SK-N-SH (cell line): ENCODE results near the gene PTPRN. TPM values are rescaled to one million over a fixed set of nuclear protein-coding genes. Genes with fewer than 3 reads are reported as not detected.

Source experiments
- CTCF ChIA-PET: fragments of 300-600, 350-600 bp; formaldehyde crosslinking; extraction: SDS; loops from one replicate; lab custom pipeline; 2021; lab: Yijun Ruan, JAX
- POLR2A ChIA-PET: fragments of 350-600 bp; sonication (Branson Sonifier 250); formaldehyde crosslinking; extraction: SDS; loops from one replicate; lab custom pipeline; 2020; ENCODE audit warnings: antibody characterized with exemption, inconsistent platforms; lab: Yijun Ruan, JAX
- DNase-seq: peaks from one replicate; pipeline ENCODE4 v3.0.0; 2012
- H2AFZ ChIP-seq: fragments of 200-600 bp; sonication (generic); 2 replicates; pipeline ENCODE4 v1.8.1; 2016; ENCODE audit warnings: antibody characterized with exemption, mild to moderate bottlenecking, low read depth
- H3F3A ChIP-seq: fragments of 200-600 bp; sonication (generic); replicated peaks from 2 replicates; pipeline ENCODE3; 2016; ENCODE audit warnings: antibody characterized with exemption, mild to moderate bottlenecking; ENCODE audit not compliant: insufficient read depth
- H3K27ac ChIP-seq, 2 experiments: fragments of 200-500 bp in 1 of 2; fragments of 200-600 bp in 1 of 2; sonication (Bioruptor generic) in 1 of 2; sonication (generic), shearing (Covaris generic) in 1 of 2; 2 replicates each; pipeline versions ENCODE4 v1.5.1 to v1.6.1; 2014 to 2016; ENCODE audit warnings: low read depth in 2 of 2, inconsistent platforms in 1 of 2, low read length in 1 of 2, mild to moderate bottlenecking in 1 of 2, mixed read lengths in 1 of 2
- H3K27me3 ChIP-seq: fragments of 200-600 bp; sonication (generic), shearing (Covaris generic); 2 replicates; pipeline ENCODE4 v1.6.1; 2016; ENCODE audit warnings: mixed run types; ENCODE audit not compliant: insufficient read depth
- H3K36me3 ChIP-seq, 2 experiments: fragments of 200-500 bp in 1 of 2; fragments of 200-600 bp in 1 of 2; sonication (Bioruptor generic) in 1 of 2; sonication (generic) in 1 of 2; replicated peaks in 1 of 2; 2 replicates each; pipeline versions ENCODE3 to v1.5.1; 2014 to 2016; ENCODE audit warnings: low read length in 1 of 2, mild to moderate bottlenecking in 1 of 2; ENCODE audit not compliant: insufficient read depth in 2 of 2, control insufficient read depth in 1 of 2
- H3K4me1 ChIP-seq, 2 experiments: fragments of 200-500 bp in 1 of 2; fragments of 200-600 bp in 1 of 2; sonication (Bioruptor generic) in 1 of 2; sonication (generic), shearing (Covaris generic) in 1 of 2; 2 replicates each; pipeline versions ENCODE4 v1.5.1 to v1.6.1; 2014 to 2016; ENCODE audit warnings: low read depth in 1 of 2, low read length in 1 of 2, mixed run types in 1 of 2; ENCODE audit not compliant: insufficient read depth in 2 of 2, control insufficient read depth in 1 of 2
- H3K4me2 ChIP-seq: fragments of 200-600 bp; sonication (generic), shearing (Covaris generic); 2 replicates; pipeline ENCODE4 v1.6.1; 2017; ENCODE audit warnings: mixed run types
- H3K4me3 ChIP-seq, 2 experiments: fragments of 200-500 bp in 1 of 2; fragments of 200-600 bp in 1 of 2; sonication (Bioruptor generic) in 1 of 2; sonication (generic), shearing (Covaris generic) in 1 of 2; 2 replicates each; pipeline versions ENCODE4 v1.5.1 to v1.8.1; 2014 to 2016; ENCODE audit warnings: low read depth in 2 of 2, inconsistent platforms in 1 of 2, low read length in 1 of 2, mild to moderate bottlenecking in 1 of 2, mixed read lengths in 1 of 2, moderate library complexity in 1 of 2
- H3K79me2 ChIP-seq: fragments of 200-600 bp; sonication (generic); 2 replicates; pipeline ENCODE4 v1.8.1; 2017; ENCODE audit warnings: mild to moderate bottlenecking; ENCODE audit not compliant: insufficient read depth
- H3K9ac ChIP-seq: fragments of 200-600 bp; sonication (generic); 2 replicates; pipeline ENCODE4 v1.6.1; 2017; ENCODE audit warnings: mixed run types
- H3K9me2 ChIP-seq: fragments of 200-600 bp; sonication (generic); 2 replicates; pipeline ENCODE4 v1.6.1; 2017; ENCODE audit warnings: mixed run types
- H3K9me3 ChIP-seq: fragments of 200-600 bp; sonication (generic); 2 replicates; pipeline ENCODE4 v1.6.1; 2017; ENCODE audit warnings: mixed run types, mild to moderate bottlenecking, moderate library complexity
- H4K20me1 ChIP-seq: fragments of 200-600 bp; sonication (generic); 2 replicates; pipeline ENCODE4 v1.6.1; 2017; ENCODE audit warnings: mild to moderate bottlenecking, mixed run types; ENCODE audit not compliant: insufficient read depth
- CHD2 ChIP-seq: fragments of 150-350 bp; IDR thresholded peaks from 2 replicates; pipeline ENCODE4 v1.6.1; 2018; ENCODE audit warnings: low read length; ENCODE audit not compliant: partially characterized antibody
- EP300 ChIP-seq, 2 experiments: IDR thresholded peaks; 2 replicates each; pipeline versions ENCODE4 v1.4.0 to v1.6.1; 2012; ENCODE audit warnings: borderline replicate concordance in 1 of 2, low read depth in 1 of 2, low read length in 1 of 2
- EZH2phosphoT487 ChIP-seq: fragments of 200-600 bp; sonication (generic); IDR thresholded peaks from 2 replicates; pipeline ENCODE4 v1.6.1; 2017; ENCODE audit warnings: low read depth, mixed run types, mild to moderate bottlenecking, antibody characterized with exemption, moderate library complexity, borderline replicate concordance
- FOSL2 ChIP-seq: IDR thresholded peaks from 2 replicates; pipeline ENCODE4 v1.4.0; 2012; ENCODE audit warnings: low read depth, mild to moderate bottlenecking, moderate library complexity, borderline replicate concordance
- FOXJ3 ChIP-seq: sonication (generic); formaldehyde crosslinking; IDR thresholded peaks from 2 replicates; pipeline ENCODE4 v1.5.1; 2020; ENCODE audit warnings: mild to moderate bottlenecking, missing genetic modification reagents
- FOXM1 ChIP-seq: IDR thresholded peaks from 2 replicates; pipeline ENCODE4 v1.4.0; 2012; ENCODE audit warnings: low read depth, mild to moderate bottlenecking
- GABPA ChIP-seq: IDR thresholded peaks from 2 replicates; pipeline ENCODE4 v1.4.0; 2012; ENCODE audit warnings: low read depth, mild to moderate bottlenecking
- GATA2 ChIP-seq: sonication (generic); formaldehyde crosslinking; IDR thresholded peaks from 2 replicates; pipeline ENCODE4 v1.5.0; 2020; ENCODE audit warnings: mild to moderate bottlenecking, missing genetic modification reagents
- IRF3 ChIP-seq: fragments of 150-350 bp; IDR thresholded peaks from 2 replicates; pipeline ENCODE4 v1.6.1; 2016; ENCODE audit warnings: mild to moderate bottlenecking, low read depth, low read length
- JUND ChIP-seq: IDR thresholded peaks from 2 replicates; pipeline ENCODE4 v1.4.0; 2012
- MAX ChIP-seq: IDR thresholded peaks from 2 replicates; pipeline ENCODE4 v1.4.0; 2012; ENCODE audit warnings: low read depth
- MEF2A ChIP-seq: IDR thresholded peaks from 2 replicates; pipeline ENCODE4 v1.4.0; 2012; ENCODE audit warnings: low read depth, borderline replicate concordance
- MXI1 ChIP-seq: IDR thresholded peaks from 2 replicates; pipeline ENCODE4 v1.6.1; 2012; ENCODE audit warnings: mild to moderate bottlenecking, low read depth, low read length, improper control_type of control experiment
- NFIC ChIP-seq: IDR thresholded peaks from 2 replicates; pipeline ENCODE4 v1.4.0; 2012; ENCODE audit warnings: borderline replicate concordance
- NRF1 ChIP-seq: IDR thresholded peaks from 2 replicates; pipeline ENCODE4 v1.6.1; 2012; ENCODE audit warnings: low read depth, mild to moderate bottlenecking, low read length
- PBX3 ChIP-seq: IDR thresholded peaks from 2 replicates; pipeline ENCODE4; 2012
- POLR2AphosphoS5 ChIP-seq: IDR thresholded peaks from 2 replicates; pipeline ENCODE4 v1.6.1; 2012; ENCODE audit warnings: low read depth, low read length
- RAD21 ChIP-seq: IDR thresholded peaks from 2 replicates; pipeline ENCODE4 v1.6.1; 2012; ENCODE audit warnings: mild to moderate bottlenecking, low read length
- RXRA ChIP-seq: IDR thresholded peaks from 2 replicates; pipeline ENCODE4 v1.4.0; 2012; ENCODE audit warnings: low read depth, mild to moderate bottlenecking, borderline replicate concordance
- SMC3 ChIP-seq: IDR thresholded peaks from 2 replicates; pipeline ENCODE4 v1.6.1; 2012; ENCODE audit warnings: low read depth, low read length, improper control_type of control experiment
- TAF1 ChIP-seq: IDR thresholded peaks from 2 replicates; pipeline ENCODE4 v1.6.1; 2012; ENCODE audit warnings: low read depth, mild to moderate bottlenecking, low read length, moderate library complexity, borderline replicate concordance
- TEAD4 ChIP-seq: IDR thresholded peaks from 2 replicates; pipeline ENCODE4 v1.4.0; 2012; ENCODE audit warnings: mild to moderate bottlenecking, borderline replicate concordance; ENCODE audit not compliant: insufficient read depth
- USF2 ChIP-seq: fragments of 150-350 bp; IDR thresholded peaks from 2 replicates; pipeline ENCODE4 v1.6.1; 2017; ENCODE audit warnings: antibody characterized with exemption, low read length, low read depth, borderline replicate concordance
- WGBS: methylation state at CpG from one replicate; pipeline ENCODE4 v1.1.6; 2017; ENCODE audit warnings: low lambda C conversion rate; 5-methylcytosine and 5-hydroxymethylcytosine counted together
- polyA plus RNA-seq, 3 experiments: library from polyadenylated mRNA; depleted of rRNA; stranded (reverse); fragments of >200 nt; gene quantifications; 2 replicates each; pipeline ENCODE4 v1.2.3, GENCODE V29; 2012

The PTPRN gene
- polyA plus RNA-seq, 1 of the 3 experiments (the other 2 are of a cell fraction) = 9.5 TPM

GRCh38 chr2:219291910-219292490 lies 17.2 kb downstream of the PTPRN start:
- Histone ChIP-seq H3K9me3 (no peaks in the 10 kb centered on the region), H3K9me2 (no peaks in the 10 kb centered on the region), H3K4me1 (peaks cover 8% of the 10 kb centered on the region in 2 experiments; a peak in 1 of 4 replicates), H3K27me3 (no peaks in the 10 kb centered on the region), H2AFZ (no peak overlapping the region), H4K20me1 (no peaks in the 10 kb centered on the region), H3K79me2 (no peaks in the 10 kb centered on the region), H3K9ac (no peak overlapping the region), H3K36me3 (no peaks in the 10 kb centered on the region), H3K4me2 (no peak overlapping the region), H3F3A (peaks cover 12% of the 10 kb centered on the region), H3K4me3 (no peak overlapping the region)
- POLR2A ChIA-PET = interaction anchor here (1.1 kb wide), 1 partner anchor 13 kb away, joined by 5 read pairs; the partner anchor contains the start of gene DNAJB2
- whole genome bisulfite sequencing = 73% methylated on average over 4 of the region's 4 CpGs
- DNase-seq = no peak
- no peak for TF ChIP-seq MXI1
- no peak for TF ChIP-seq JUND
- no peak for TF ChIP-seq IRF3
- TF ChIP-seq EZH2phosphoT487 = no peak
- no peak for TF ChIP-seq NRF1
- TF ChIP-seq FOXJ3 (CRISPR knock-in tag) = no peak
- no peak for TF ChIP-seq RXRA
- no peak for TF ChIP-seq PBX3
- no peak for TF ChIP-seq GABPA
- TF ChIP-seq MEF2A = no peak
- no peak for TF ChIP-seq FOSL2
- no peak for TF ChIP-seq TAF1
- TF ChIP-seq MAX = no peak
- TF ChIP-seq RAD21 = no peak
- TF ChIP-seq, all 33 proteins: peak for 0
- no peak overlapping the region for H3K27ac ChIP-seq
- CTCF ChIA-PET = interaction anchor here (0.7 to 9.0 kb wide), 9 partner anchors 9 to 132 kb away, joined by 3 to 312 read pairs (median 5); partner anchors contain the start of genes CNPPD1, DNAJB2, NHEJ1 and SLC23A3

GRCh38 chr2:219291394-219291793 lies 17.8 kb downstream of the PTPRN start:
- CTCF ChIA-PET = interaction anchor here (0.7 to 9.0 kb wide), 7 partner anchors 9 to 132 kb away, joined by 3 to 312 read pairs (median 6); partner anchors contain the start of genes CNPPD1, DNAJB2, NHEJ1 and SLC23A3
- H4K20me1 ChIP-seq = no peaks in the 10 kb centered on the region
- no peak overlapping the region for H3K4me2 ChIP-seq
- peaks cover 8% of the 10 kb centered on the region in 2 experiments; a peak in 1 of 4 replicates for H3K4me1 ChIP-seq
- H2AFZ ChIP-seq = no peak overlapping the region
- no peak overlapping the region for H3K27ac ChIP-seq
- H3K9me3 ChIP-seq = no peaks in the 10 kb centered on the region
- H3K79me2 ChIP-seq = no peaks in the 10 kb centered on the region
- no peak for DNase-seq
- POLR2A ChIA-PET = interaction anchor here (0.6 to 1.1 kb wide), 2 partner anchors 12 to 52 kb away, joined by 3 to 5 read pairs; partner anchors contain the start of gene DNAJB2
- H3K9ac ChIP-seq = no peak overlapping the region
- 82% methylated on average over 7 of the region's 7 CpGs for WGBS
- no peaks in the 10 kb centered on the region for H3K27me3 ChIP-seq
- H3K36me3 ChIP-seq = no peaks in the 10 kb centered on the region
- H3F3A ChIP-seq = peaks cover 12% of the 10 kb centered on the region
- H3K9me2 ChIP-seq = no peaks in the 10 kb centered on the region
- no peak overlapping the region for H3K4me3 ChIP-seq
- no peak for TF ChIP-seq MXI1
- TF ChIP-seq EP300 (IDR thresholded peaks at IDR 0.05; ENCODE audit: borderline replicate concordance in 1 of 2, low read depth in 1 of 2, low read length in 1 of 2) = no peak
- TF ChIP-seq JUND = no peak
- no peak for TF ChIP-seq NFIC
- TF ChIP-seq MAX = no peak
- TF ChIP-seq CHD2 = no peak
- TF ChIP-seq SMC3 = no peak
- no peak for TF ChIP-seq POLR2AphosphoS5
- no peak for TF ChIP-seq USF2
- no peak for TF ChIP-seq MEF2A
- TF ChIP-seq IRF3 = no peak
- no peak for TF ChIP-seq TEAD4
- TF ChIP-seq GATA2 = no peak
- no peak for TF ChIP-seq FOXM1
